ENCODE data around the gene TAF6. TPM values are rescaled to one million over a fixed set of nuclear protein-coding genes. Genes with fewer than 3 reads are reported as not detected.
A peak's percentile ranks its signal among the peaks of the same experiment; 100 is the strongest.

TAF6 gene
- total RNA-seq, 2 experiments from 2014 or later = 63.7 to 65.9 TPM

DNA sequence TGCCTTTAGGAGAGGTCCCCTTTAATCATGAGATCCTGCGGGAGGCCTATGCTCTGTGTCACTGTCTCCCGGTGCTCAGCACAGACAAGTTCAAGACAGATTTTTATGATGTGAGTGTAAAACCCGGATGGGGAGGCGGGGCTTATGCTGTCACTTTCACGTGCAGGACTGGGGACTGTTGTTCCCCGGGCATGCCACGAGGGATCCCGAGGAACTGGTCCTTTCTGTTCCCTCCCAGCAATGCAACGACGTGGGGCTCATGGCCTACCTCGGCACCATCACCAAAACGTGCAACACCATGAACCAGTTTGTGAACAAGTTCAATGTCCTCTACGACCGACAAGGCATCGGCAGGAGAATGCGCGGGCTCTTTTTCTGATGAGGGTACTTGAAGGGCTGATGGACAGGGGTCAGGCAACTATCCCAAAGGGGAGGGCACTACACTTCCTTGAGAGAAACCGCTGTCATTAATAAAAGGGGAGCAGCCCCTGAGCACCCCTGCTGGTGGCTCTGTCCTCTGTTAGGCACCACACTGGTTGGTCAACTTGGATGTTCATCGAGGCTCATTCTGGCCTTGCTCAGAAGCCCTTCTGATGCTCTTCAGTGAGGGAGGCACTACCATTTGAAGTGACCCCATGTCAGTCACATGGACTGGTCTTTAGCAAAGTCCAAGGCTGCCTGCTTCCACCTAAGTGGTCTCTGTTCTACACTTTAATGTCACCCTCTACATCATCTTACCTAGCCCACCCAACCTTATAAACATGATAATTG is 27.6 kb downstream of the TAF6 start:
- no peaks in the 10 kb centered on the region for H3K27me3 Mint-ChIP-seq
- H3K4me1 Mint-ChIP-seq = peaks cover 22% of the 10 kb centered on the region
- H3K36me3 Mint-ChIP-seq = peaks cover 31% of the 10 kb centered on the region
- no peak for ATAC-seq (ENCODE audit: low read depth)
- no peak overlapping the region for H3K4me3 Mint-ChIP-seq
- POLR2A ChIA-PET = interaction anchor here (1.5 to 3.7 kb wide), 2 partner anchors 9 to 10 kb away, joined by 9 to 57 read pairs; partner anchors contain the start of genes AP4M1 and MCM7
- H3K27ac Mint-ChIP-seq = peak overlapping the region; percentile 3
- no peaks in the 10 kb centered on the region for H3K9me3 Mint-ChIP-seq
- no peak for DNase-seq

DNA sequence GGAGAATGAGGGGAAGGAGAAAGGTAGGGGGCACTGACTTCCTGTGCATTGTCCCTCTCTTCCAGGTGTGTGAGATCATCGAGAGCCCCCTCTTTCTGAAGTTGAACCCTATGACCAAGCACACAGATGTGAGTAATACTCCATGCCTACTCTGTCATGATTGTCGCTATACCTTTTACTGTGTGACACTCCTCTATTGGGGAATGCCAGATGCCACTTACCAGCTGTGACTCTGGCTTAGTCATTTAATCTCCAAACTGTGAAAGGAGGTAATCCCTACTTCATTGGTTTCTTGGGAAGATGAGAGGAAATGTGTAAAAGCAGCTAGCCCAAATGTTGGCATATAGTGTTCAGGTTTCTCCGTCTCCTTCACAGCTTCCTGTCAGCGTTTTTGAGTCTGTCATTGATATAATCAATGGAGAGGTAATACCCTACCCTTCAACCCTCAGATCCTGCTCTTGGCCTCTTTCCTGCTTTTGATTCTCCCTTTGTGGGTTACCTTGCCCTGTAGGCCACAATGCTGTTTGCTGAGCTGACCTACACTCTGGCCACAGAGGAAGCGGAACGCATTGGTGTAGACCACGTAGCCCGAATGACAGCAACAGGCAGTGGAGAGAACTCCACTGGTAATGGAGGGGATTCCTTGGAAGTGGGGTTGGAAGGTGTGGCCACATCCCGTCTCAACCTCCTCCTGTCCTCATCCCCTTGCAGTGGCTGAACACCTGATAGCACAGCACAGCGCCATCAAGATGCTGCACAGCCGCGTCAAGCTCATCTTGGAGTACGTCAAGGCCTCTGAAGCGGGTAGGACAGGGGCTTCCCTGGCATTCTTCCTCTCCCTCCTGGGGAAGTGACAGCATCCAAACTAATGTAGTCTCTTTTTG is 28.4 kb downstream of the TAF6 start:
- Mint-ChIP-seq H3K27ac (peak overlapping the region; percentile 63), H3K4me3 (no peak overlapping the region), H3K36me3 (peaks cover 31% of the 10 kb centered on the region), H3K27me3 (no peaks in the 10 kb centered on the region), H3K4me1 (peaks cover 20% of the 10 kb centered on the region), H3K9me3 (no peaks in the 10 kb centered on the region)
- POLR2A ChIA-PET = interaction anchor here (1.0 to 3.7 kb wide), 3 partner anchors 10 to 38 kb away, joined by 3 to 57 read pairs (median 3); partner anchors contain the start of genes AP4M1 and MCM7
- DNase-seq = no peak
- ATAC-seq (ENCODE audit: low read depth) = no peak

DNA sequence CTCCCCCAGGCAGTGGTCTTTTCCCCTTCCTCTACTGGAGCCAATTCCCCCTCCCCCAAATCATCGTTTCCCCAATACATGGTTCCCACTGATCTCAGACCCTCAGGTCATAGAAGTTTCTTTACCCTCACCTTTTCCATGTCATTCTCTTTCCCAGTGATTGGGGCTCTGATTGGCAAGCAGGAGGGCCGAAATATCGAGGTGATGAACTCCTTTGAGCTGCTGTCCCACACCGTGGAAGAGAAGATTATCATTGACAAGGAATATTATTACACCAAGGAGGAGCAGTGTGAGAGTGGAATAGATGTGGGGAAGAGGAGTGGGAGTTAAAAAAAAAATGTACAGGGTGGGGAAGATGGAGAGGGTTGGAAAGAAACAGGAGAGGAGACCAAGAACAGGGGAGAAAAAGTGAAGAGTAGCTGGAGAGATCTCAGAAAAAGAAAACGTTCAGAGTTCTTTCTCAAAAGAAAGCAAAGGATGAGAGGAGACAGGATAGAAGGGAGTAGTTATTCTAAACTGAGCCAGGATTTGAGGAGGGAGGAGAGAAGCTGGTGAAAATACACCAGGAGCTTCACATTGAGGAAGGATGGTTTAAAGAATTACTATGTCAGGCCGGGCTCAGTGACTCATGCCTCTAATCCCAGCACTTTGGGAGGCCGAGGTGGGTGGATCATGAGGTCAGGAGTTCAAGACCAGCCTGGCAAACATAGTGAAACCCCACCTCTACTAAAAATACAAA is 29.5 kb downstream of the TAF6 start:
- ATAC-seq (ENCODE audit: low read depth) (no peak), DNase-seq (no peak)
- Mint-ChIP-seq H3K4me3 (peak overlapping the region; percentile 89), H3K4me1 (peaks cover 18% of the 10 kb centered on the region), H3K9me3 (no peaks in the 10 kb centered on the region), H3K36me3 (peaks cover 22% of the 10 kb centered on the region), H3K27me3 (peaks cover 2% of the 10 kb centered on the region), H3K27ac (peak overlapping the region; percentile 92)
- POLR2A ChIA-PET = interaction anchor here (0.7 to 3.7 kb wide), 8 partner anchors 8 to 340 kb away, joined by 3 to 57 read pairs (median 4); partner anchors contain the start of genes AP4M1, MCM7, MEPCE and ZCWPW1

DNA sequence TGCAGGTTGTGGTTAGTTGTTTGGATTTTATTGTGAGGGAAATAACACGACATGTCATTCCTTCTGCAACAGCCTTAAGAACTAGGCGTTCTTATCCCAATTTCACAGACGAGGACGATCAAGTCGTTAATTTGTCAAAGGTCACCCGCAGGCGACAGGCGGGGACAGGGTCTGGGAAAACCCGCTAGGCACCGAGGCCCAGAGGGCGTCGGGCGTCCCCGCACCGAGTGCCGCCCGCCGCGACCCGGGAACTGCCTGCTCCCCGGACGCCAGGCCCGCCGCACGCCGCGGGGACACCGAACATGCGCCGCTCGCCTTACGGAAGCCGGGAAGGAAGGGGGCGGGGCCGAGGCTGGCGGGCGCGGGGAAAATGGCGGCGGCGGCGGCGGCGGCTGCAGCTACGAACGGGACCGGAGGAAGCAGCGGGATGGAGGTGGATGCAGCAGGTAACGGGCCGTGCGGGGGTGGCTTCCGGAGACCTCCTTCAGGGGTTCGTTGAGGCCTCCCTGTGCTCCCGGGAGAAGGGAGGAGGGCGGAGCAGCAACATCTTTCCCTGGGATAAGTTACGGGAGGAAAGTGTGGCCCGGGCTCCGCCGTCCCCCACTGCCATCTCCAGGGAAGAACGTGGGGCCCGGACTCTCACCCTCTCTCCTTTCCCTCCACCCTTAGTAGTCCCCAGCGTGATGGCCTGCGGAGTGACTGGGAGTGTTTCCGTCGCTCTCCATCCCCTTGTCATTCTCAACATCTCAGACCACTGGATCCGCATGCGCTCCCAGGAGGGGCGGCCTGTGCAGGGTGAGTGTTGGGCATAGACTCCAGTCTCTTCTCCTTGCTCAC is 30.3 kb downstream of the TAF6 start, which contains the start of gene COPS6:
TSS of gene COPS6 (plus strand) at position 349 of the 837 bp plus-strand sequence. CDS start at position 371, 22 bp downstream.
- DNase-seq (peak; percentile 95), ATAC-seq (ENCODE audit: low read depth) (peak; percentile 69)
- Mint-ChIP-seq H3K27me3 (peaks cover 2% of the 10 kb centered on the region), H3K4me3 (peak within 1 kb of the TSS; percentile 89), H3K4me1 (peaks cover 18% of the 10 kb centered on the region), H3K9me3 (no peaks in the 10 kb centered on the region), H3K36me3 (peaks cover 19% of the 10 kb centered on the region), H3K27ac (peak within 1 kb of the TSS; percentile 92)
- POLR2A ChIA-PET = interaction anchor here (0.8 to 3.7 kb wide), 7 partner anchors 9 to 340 kb away, joined by 3 to 57 read pairs (median 4); partner anchors contain the start of genes AP4M1, MBLAC1, MCM7 and MEPCE

DNA sequence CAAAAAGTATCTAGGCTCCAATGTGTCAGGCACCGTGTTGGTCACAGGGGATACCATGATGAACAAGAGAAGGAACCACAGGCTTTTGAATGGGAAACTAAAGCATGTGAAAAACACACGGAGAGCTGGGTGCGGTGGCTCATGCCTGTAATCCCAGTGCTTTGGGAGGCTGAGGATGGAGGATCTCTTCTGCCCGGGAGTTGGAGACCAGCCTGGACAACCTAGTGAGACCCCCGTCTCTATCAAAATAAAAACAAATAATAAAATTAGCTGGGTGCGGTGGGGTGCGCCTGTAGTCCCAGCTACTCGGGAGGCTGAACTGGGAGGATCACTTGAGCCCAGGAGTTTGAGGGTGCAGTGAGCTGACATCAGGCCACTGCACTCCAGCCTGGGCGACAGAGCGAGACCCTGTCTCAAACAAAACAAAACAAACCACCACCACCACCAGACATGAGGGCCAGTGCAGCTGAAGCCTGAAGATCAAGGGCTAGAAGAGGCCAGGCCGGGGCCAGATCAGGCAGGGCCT is 31.0 kb downstream of the TAF6 start:
- Mint-ChIP-seq H3K4me3 (peak overlapping the region; percentile 89), H3K4me1 (peaks cover 18% of the 10 kb centered on the region), H3K27me3 (peaks cover 6% of the 10 kb centered on the region), H3K27ac (peak overlapping the region; percentile 92), H3K36me3 (peaks cover 16% of the 10 kb centered on the region), H3K9me3 (no peaks in the 10 kb centered on the region)
- DNase-seq (no peak), ATAC-seq (ENCODE audit: low read depth) (no peak)
- POLR2A ChIA-PET = interaction anchor here (0.8 to 3.7 kb wide), 7 partner anchors 9 to 341 kb away, joined by 3 to 57 read pairs (median 4); partner anchors contain the start of genes AP4M1, MBLAC1, MCM7 and MEPCE

DNA sequence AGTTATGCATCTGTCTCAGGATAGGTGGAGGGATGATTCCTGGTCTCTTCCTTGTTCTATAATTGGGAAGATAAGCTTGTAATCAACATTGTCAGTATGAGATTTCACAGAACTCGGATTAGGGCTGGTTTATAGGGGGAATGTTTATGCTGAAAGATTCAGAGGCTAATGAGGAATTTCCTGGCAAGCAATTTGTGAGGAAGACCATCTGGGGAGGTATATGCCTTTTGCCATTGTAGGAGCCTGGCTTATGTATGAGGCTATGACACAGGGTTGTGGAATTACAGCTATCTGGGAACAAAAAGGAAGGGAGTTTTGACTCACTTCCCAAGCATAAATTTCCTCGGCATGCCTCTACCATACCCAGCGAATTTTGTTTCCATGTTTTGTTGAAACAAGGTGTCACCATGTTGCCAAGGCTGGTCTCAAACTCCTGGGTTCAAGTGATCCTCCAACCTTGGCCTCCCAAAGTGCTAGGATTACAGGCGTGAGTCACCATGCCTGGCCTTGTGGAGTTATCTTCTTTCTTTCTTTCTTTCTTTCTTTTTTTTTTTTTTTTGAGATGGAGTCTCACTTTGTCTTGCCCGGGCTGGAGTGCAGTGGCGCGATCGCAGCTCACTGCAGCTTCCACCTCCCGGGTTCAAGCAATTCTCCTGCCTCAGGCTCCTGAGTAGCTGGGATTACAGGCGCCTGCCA is 32.0 kb downstream of the TAF6 start:
- no peak for DNase-seq
- Mint-ChIP-seq H3K27me3 (peaks cover 10% of the 10 kb centered on the region), H3K36me3 (peaks cover 7% of the 10 kb centered on the region), H3K9me3 (no peaks in the 10 kb centered on the region), H3K27ac (no peak overlapping the region), H3K4me1 (peaks cover 26% of the 10 kb centered on the region), H3K4me3 (peak overlapping the region; percentile 4)
- ATAC-seq (ENCODE audit: low read depth) = no peak
- POLR2A ChIA-PET = no interaction called here

DNA sequence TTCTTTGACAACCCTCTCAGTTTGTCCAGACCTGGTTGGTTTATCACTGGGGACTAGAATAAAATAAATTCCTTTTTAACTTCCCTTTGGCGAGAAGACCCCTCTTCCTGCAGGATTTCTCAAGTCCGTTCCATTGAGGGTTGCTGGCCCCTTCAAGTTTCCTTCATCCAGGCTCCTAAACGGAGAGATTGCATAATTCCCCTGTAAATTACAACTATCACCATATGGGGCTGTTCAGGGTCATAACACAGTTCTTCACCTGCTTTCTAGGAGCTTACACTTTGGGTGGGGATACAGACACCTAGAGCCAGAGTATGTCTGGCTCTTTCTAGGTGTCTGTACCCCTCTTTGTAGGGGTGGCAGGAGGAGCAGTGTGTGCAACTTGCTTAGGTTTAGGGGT is 33.6 kb downstream of the TAF6 start:
- no peak for ATAC-seq (ENCODE audit: low read depth)
- Mint-ChIP-seq H3K9me3 (no peaks in the 10 kb centered on the region), H3K27ac (no peak overlapping the region), H3K27me3 (peaks cover 10% of the 10 kb centered on the region), H3K36me3 (peaks cover 7% of the 10 kb centered on the region), H3K4me3 (no peak overlapping the region), H3K4me1 (peaks cover 26% of the 10 kb centered on the region)
- no peak for DNase-seq
- POLR2A ChIA-PET = no interaction called here

GRCh38 chr7:100082978-100083377 is 36.2 kb downstream of the TAF6 start:
- Mint-ChIP-seq H3K27ac (peak overlapping the region; percentile 86), H3K4me1 (peaks cover 25% of the 10 kb centered on the region)
- POLR2A ChIA-PET = interaction anchor here (0.7 to 2.4 kb wide), 12 partner anchors 18 to 1135 kb away, joined by 3 to 22 read pairs (median 5); partner anchors contain the start of genes AP4M1, MBLAC1, MCM7 and TRIM4

GRCh38 chr7:100081535-100082102 is 37.5 kb downstream of the TAF6 start, which contains the start of gene ZNF3:
ZNF3 (minus strand) TSS chr7:100081723; CDS start chr7:100077357, 4,366 bp downstream.
- POLR2A ChIA-PET = interaction anchor here (0.7 to 2.4 kb wide), 13 partner anchors 10 to 1136 kb away, joined by 3 to 22 read pairs (median 4); partner anchors contain the start of genes AP4M1, MCM7, ZKSCAN1 and ZNHIT1
- H3K27me3 Mint-ChIP-seq = peaks cover 10% of the 10 kb centered on the region
- H3K4me1 Mint-ChIP-seq = peaks cover 25% of the 10 kb centered on the region
- H3K9me3 Mint-ChIP-seq = no peaks in the 10 kb centered on the region
- DNase-seq = peak; percentile 96
- ATAC-seq (ENCODE audit: low read depth) = peak; percentile 90
- H3K27ac Mint-ChIP-seq = peak within 1 kb of the TSS; percentile 86
- peaks cover 16% of the 10 kb centered on the region for H3K36me3 Mint-ChIP-seq
- H3K4me3 Mint-ChIP-seq = peak within 1 kb of the TSS; percentile 86

More at GRCh38 chr7:100082978-100083377, 36.2 kb downstream of the TAF6 start:
- ATAC-seq (ENCODE audit: low read depth) (no peak), DNase-seq (no peak)
- Mint-ChIP-seq H3K9me3 (no peaks in the 10 kb centered on the region), H3K36me3 (peaks cover 11% of the 10 kb centered on the region), H3K4me3 (peak overlapping the region; percentile 86), H3K27me3 (peaks cover 10% of the 10 kb centered on the region)

DNA sequence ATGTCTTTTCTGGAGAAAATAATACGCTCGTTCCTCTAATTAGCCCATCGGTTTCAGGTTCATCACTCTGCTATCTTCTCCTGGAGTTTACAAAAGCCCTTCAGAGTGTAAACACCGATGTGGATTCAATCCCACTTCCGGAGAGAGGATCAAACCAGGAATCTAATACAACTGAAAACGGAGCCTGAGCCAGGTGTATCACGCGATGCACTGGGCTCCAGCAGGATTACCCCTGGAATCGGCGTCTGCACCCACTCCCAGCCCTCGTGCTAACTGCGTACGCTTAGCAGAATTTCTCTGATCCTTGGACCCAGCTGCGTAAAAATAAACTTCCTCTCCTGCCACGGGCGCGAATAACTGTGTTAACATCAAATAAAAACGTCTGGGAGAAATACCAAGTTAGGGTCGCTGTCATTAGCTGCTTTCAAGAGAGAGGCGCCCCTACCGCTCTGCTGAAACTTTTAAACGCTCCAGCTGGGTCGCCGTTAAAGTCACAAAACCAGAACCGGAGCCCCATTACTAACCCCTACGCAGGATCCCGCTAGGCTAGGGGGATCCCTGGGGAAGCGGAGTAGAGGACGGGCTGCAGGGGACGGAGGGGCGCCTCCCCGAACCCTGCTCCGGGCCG is 38.1 kb downstream of the TAF6 start:
- Mint-ChIP-seq H3K36me3 (peaks cover 22% of the 10 kb centered on the region), H3K4me1 (peaks cover 25% of the 10 kb centered on the region), H3K27ac (peak overlapping the region; percentile 69), H3K9me3 (no peaks in the 10 kb centered on the region), H3K27me3 (peaks cover 10% of the 10 kb centered on the region), H3K4me3 (peak overlapping the region; percentile 86)
- POLR2A ChIA-PET = interaction anchor here (0.6 to 2.4 kb wide), 6 partner anchors 8 to 87 kb away, joined by 3 to 22 read pairs (median 4); partner anchors contain the start of genes AP4M1, MCM7 and ZKSCAN1
- no peak for ATAC-seq (ENCODE audit: low read depth)
- DNase-seq = no peak
